H1 (cell line): ENCODE data around the gene PPP1R3E. TPM values are rescaled to one million over a fixed set of nuclear protein-coding genes. Genes with fewer than 3 reads are reported as not detected.
"Not testable (repeated sequence)": the region's sequence is repeated elsewhere in the genome, so short reads cannot be mapped to it uniquely, and the experiment has no call there.

ENCODE experiments used
- CTCF ChIA-PET: fragments of 300-600 bp; sonication (Branson Sonifier 250); formaldehyde crosslinking; loops from one replicate; lab custom pipeline; 2021; ENCODE audit not compliant: partially characterized antibody; lab: Charles Lee
- POLR2A ChIA-PET: fragments of 300-600 bp; sonication (Branson Sonifier 250); formaldehyde crosslinking; loops from one replicate; lab custom pipeline; 2021; ENCODE audit warnings: inconsistent platforms; ENCODE audit not compliant: partially characterized antibody; lab: Charles Lee
- DNase-seq, 2 experiments: peaks; one replicate each; pipeline versions ENCODE4 v3.0.0 to v3.0.0-alpha.2; 2010 to 2022; ENCODE audit warnings: low spot score in 2 of 2, low read depth in 1 of 2, mixed read lengths in 1 of 2
- FAIRE-seq: peaks from 2 replicates; lab custom pipeline; 2011; peaks lifted over from hg19 to GRCh38; lab: Jason Lieb, UNC
- H2AFZ ChIP-seq: 2 replicates; pipeline ENCODE4 v1.8.1; 2012; ENCODE audit warnings: low read length, inconsistent platforms
- H2AK5ac ChIP-seq: 2 replicates; pipeline ENCODE4 v1.6.1; 2013; ENCODE audit warnings: low read depth, low read length
- H2BK120ac ChIP-seq: replicated peaks from 2 replicates; pipeline ENCODE3; 2013; ENCODE audit warnings: low read depth, low read length, inconsistent platforms
- H2BK12ac ChIP-seq: 2 replicates; pipeline ENCODE4 v1.6.1; 2013; ENCODE audit warnings: low read depth, low read length
- H2BK15ac ChIP-seq: 2 replicates; pipeline ENCODE4 v1.6.1; 2013; ENCODE audit warnings: low read length
- H2BK20ac ChIP-seq: 2 replicates; pipeline ENCODE4 v1.6.1; 2013; ENCODE audit warnings: low read length
- H2BK5ac ChIP-seq: 2 replicates; pipeline ENCODE4 v1.6.1; 2013; ENCODE audit warnings: low read depth, low read length
- H3K14ac ChIP-seq: 2 replicates; pipeline ENCODE4 v1.6.1; 2013; ENCODE audit warnings: inconsistent platforms; ENCODE audit not compliant: insufficient read length
- H3K18ac ChIP-seq: 2 replicates; pipeline ENCODE4 v1.6.1; 2013; ENCODE audit warnings: low read length; ENCODE audit errors: extremely low read depth
- H3K23ac ChIP-seq: 2 replicates; pipeline ENCODE4 v1.6.1; 2013; ENCODE audit warnings: inconsistent platforms; ENCODE audit not compliant: insufficient read length
- H3K23me2 ChIP-seq: 2 replicates; pipeline ENCODE4 v1.6.1; 2013; ENCODE audit warnings: low read depth, low read length
- H3K27ac ChIP-seq: 2 replicates; pipeline ENCODE4 v1.6.1; 2011; ENCODE audit warnings: low read depth, low read length, inconsistent platforms
- H3K27me3 ChIP-seq, 4 experiments: replicated peaks in 1 of 4; 1 replicate in 1 of 4; 2 replicates in 3 of 4; pipeline versions ENCODE4 v1.6.1 to v1.8.1; 2011 to 2013; ENCODE audit warnings: low read length in 3 of 4, mild to moderate bottlenecking in 3 of 4, inconsistent platforms in 2 of 4, mixed read lengths in 2 of 4, moderate library complexity in 1 of 4; ENCODE audit not compliant: control insufficient read depth in 3 of 4, insufficient read depth in 3 of 4; ENCODE audit errors: extremely low read depth in 1 of 4
- H3K36me3 ChIP-seq, 4 experiments: 2 replicates each; pipeline versions ENCODE4 v1.6.1 to v1.8.1; 2011 to 2013; ENCODE audit warnings: mild to moderate bottlenecking in 4 of 4, low read length in 3 of 4, moderate library complexity in 2 of 4, control low read depth in 1 of 4, inconsistent platforms in 1 of 4; ENCODE audit not compliant: insufficient read depth in 4 of 4, control insufficient read depth in 2 of 4
- H3K4ac ChIP-seq: replicated peaks from 2 replicates; pipeline ENCODE3; 2013; ENCODE audit warnings: low read length, low read depth, mixed read lengths, inconsistent platforms; ENCODE audit not compliant: insufficient read length
- H3K4me1 ChIP-seq, 4 experiments: replicated peaks in 1 of 4; 1 replicate in 1 of 4; 2 replicates in 3 of 4; pipeline versions ENCODE4 v1.6.1 to v1.8.1; 2011 to 2013; ENCODE audit warnings: low read length in 3 of 4, inconsistent platforms in 2 of 4, mixed read lengths in 1 of 4; ENCODE audit not compliant: insufficient read depth in 4 of 4, control insufficient read depth in 3 of 4
- H3K4me2 ChIP-seq, 2 experiments: 2 replicates each; pipeline versions ENCODE4 v1.6.1 to v1.8.1; 2011 to 2013; ENCODE audit warnings: low read depth in 2 of 2, low read length in 2 of 2, control low read depth in 1 of 2, inconsistent platforms in 1 of 2, mild to moderate bottlenecking in 1 of 2; ENCODE audit not compliant: insufficient read depth in 1 of 2
- H3K4me3 ChIP-seq, 4 experiments: fragments of 200-600, 300-600 bp in 1 of 4; sonication (generic), shearing (Covaris generic), sonication (Bioruptor Twin) in 1 of 4; 2 replicates each; pipeline versions ENCODE4 v1.5.1 to v1.8.1; 2011 to 2016; ENCODE audit warnings: low read length in 4 of 4, low read depth in 3 of 4, control low read depth in 2 of 4, inconsistent platforms in 2 of 4, mild to moderate bottlenecking in 2 of 4, mixed read lengths in 1 of 4, moderate library complexity in 1 of 4; ENCODE audit not compliant: insufficient read depth in 2 of 4; ENCODE audit errors: extremely low read depth in 1 of 4
- H3K56ac ChIP-seq: replicated peaks from 2 replicates; pipeline ENCODE3; 2013; ENCODE audit warnings: low read depth, mild to moderate bottlenecking, mixed read lengths, low read length, inconsistent platforms; ENCODE audit not compliant: insufficient read length
- H3K79me1 ChIP-seq: 2 replicates; pipeline ENCODE4 v1.6.1; 2013; ENCODE audit warnings: low read depth, low read length, control low read depth
- H3K79me2 ChIP-seq, 2 experiments: 2 replicates each; pipeline versions ENCODE4 v1.6.1 to v1.8.1; 2012 to 2013; ENCODE audit warnings: low read length in 2 of 2, mild to moderate bottlenecking in 2 of 2, inconsistent platforms in 1 of 2; ENCODE audit not compliant: insufficient read depth in 2 of 2, control insufficient read depth in 1 of 2
- H3K9ac ChIP-seq, 4 experiments: replicated peaks in 1 of 4; 1 replicate in 1 of 4; 2 replicates in 3 of 4; pipeline versions ENCODE4 v1.6.1 to v1.8.1; 2011 to 2013; ENCODE audit warnings: low read depth in 3 of 4, low read length in 3 of 4, control low read depth in 2 of 4, mild to moderate bottlenecking in 2 of 4, moderate library complexity in 2 of 4, inconsistent platforms in 1 of 4; ENCODE audit errors: extremely low read depth in 1 of 4
- H3K9me3 ChIP-seq, 2 experiments: 2 replicates each; pipeline versions ENCODE4 v1.6.1 to v1.8.1; 2012 to 2013; ENCODE audit warnings: mild to moderate bottlenecking in 2 of 2, moderate library complexity in 2 of 2, control low read depth in 1 of 2, inconsistent platforms in 1 of 2, low read depth in 1 of 2, low read length in 1 of 2, mixed read lengths in 1 of 2; ENCODE audit not compliant: insufficient read depth in 2 of 2
- H4K20me1 ChIP-seq, 2 experiments: replicated peaks in 1 of 2; 2 replicates each; pipeline versions ENCODE3 to v1.8.1; 2011 to 2013; ENCODE audit warnings: inconsistent platforms in 2 of 2, low read length in 2 of 2, mild to moderate bottlenecking in 1 of 2; ENCODE audit not compliant: insufficient read depth in 2 of 2, control insufficient read depth in 1 of 2
- H4K5ac ChIP-seq: 2 replicates; pipeline ENCODE4 v1.6.1; 2013; ENCODE audit warnings: low read length, low read depth, mixed read lengths, inconsistent platforms; ENCODE audit not compliant: insufficient read length
- H4K8ac ChIP-seq: 2 replicates; pipeline ENCODE4 v1.8.0; 2013; ENCODE audit warnings: mild to moderate bottlenecking, moderate library complexity, low read length, inconsistent platforms; ENCODE audit not compliant: insufficient read depth; ENCODE audit errors: extremely low read depth
- H4K91ac ChIP-seq: replicated peaks from 2 replicates; pipeline ENCODE3; 2013; ENCODE audit warnings: low read length, mixed read lengths, inconsistent platforms; ENCODE audit not compliant: insufficient read length
- WGBS, 2 experiments: shearing (Covaris generic) in 1 of 2; methylation state at CpG; one replicate each; pipeline versions ENCODE4 v1.1.6 to v1.1.7; 2013 to 2015; ENCODE audit warnings: low lambda C conversion rate in 2 of 2, mixed read lengths in 2 of 2, inconsistent platforms in 1 of 2, low coverage in 1 of 2, missing lambda C conversion rate in 1 of 2; ENCODE audit not compliant: insufficient replicate concordance in 2 of 2, insufficient coverage in 1 of 2, insufficient read length in 1 of 2; ENCODE audit errors: extremely low coverage in 1 of 2, missing lambda C conversion rate in 1 of 2; 5-methylcytosine and 5-hydroxymethylcytosine counted together
- polyA plus RNA-seq, 7 experiments: library from polyadenylated mRNA; depleted of rRNA in 3 of 7; stranded (reverse) in 5 of 7; unstranded in 2 of 7; fragments of >200 nt in 5 of 7; fragments of 200-250 nt in 2 of 7; gene quantifications; 1 replicate in 5 of 7; 2 replicates in 1 of 7; 4 replicates in 1 of 7; pipeline versions ENCODE4 v1.2.1 to v1.2.3, GENCODE V29; 2011 to 2013; ENCODE audit warnings: missing spikeins in 2 of 7, mixed read lengths in 2 of 7
- total RNA-seq: library from RNA; stranded (reverse); fragmentation: NEBNext Ultra II Directional; extraction: Animal tissue kit (Norgen Biotek cat#: 25700); gene quantifications from 2 replicates; pipeline ENCODE4 v1.2.1, GENCODE V29; 2021

The PPP1R3E gene
- total and polyA plus RNA-seq, 2 of the 8 experiments (the other 6 are each of a cell fraction or from before 2014, with no cell fraction given) = 4.4 to 4.7 TPM

- H4K5ac ChIP-seq, H3K9me3 ChIP-seq: not testable (repeated sequence)
Measured at GRCh38 chr14:23260849-23261248, 41.8 kb downstream of the PPP1R3E start.

More at GRCh38 chr14:23260849-23261248, 41.8 kb downstream of the PPP1R3E start:
- H3K23me2 ChIP-seq, H3K4me3 ChIP-seq, FAIRE-seq, H3K27ac ChIP-seq, H3K36me3 ChIP-seq, H4K91ac ChIP-seq, H2BK5ac ChIP-seq, H2BK20ac ChIP-seq, H2AK5ac ChIP-seq, H3K23ac ChIP-seq, H2BK120ac ChIP-seq, H3K14ac ChIP-seq, H3K4ac ChIP-seq, H3K9ac ChIP-seq, H3K27me3 ChIP-seq, H3K56ac ChIP-seq, H4K20me1 ChIP-seq, H3K79me2 ChIP-seq, H4K8ac ChIP-seq, H3K4me1 ChIP-seq, H2BK15ac ChIP-seq, H2BK12ac ChIP-seq, DNase-seq, H3K79me1 ChIP-seq, H3K18ac ChIP-seq: not testable (repeated sequence)
- Histone ChIP-seq H2AFZ (peak overlapping the region; percentile 34; the same call in 1 of the 2 replicates), H3K4me2 (peak overlapping the region in 1 of 2 experiments; percentile 6; a peak in 1 of 4 replicates)
- 90% methylated on average over 8 of the region's 8 CpGs; no CpG with 5 or more reads in 1 of the 2 experiments for WGBS, 2 experiments
- POLR2A ChIA-PET = interaction anchor here (1.1 to 1.7 kb wide), 3 partner anchors 9 to 19 kb away, joined by 3 to 6 read pairs (median 4); no protein-coding TSS in a partner anchor
- CTCF ChIA-PET = interaction anchor here (0.7 to 6.0 kb wide), 18 partner anchors 10 to 192 kb away, joined by 3 to 34 read pairs (median 5); partner anchors contain the start of genes CEBPE and CMTM5
